B cell (primary cell): Measurements from ENCODE around the gene IGSF22. TPM values are rescaled to one million over a fixed set of nuclear protein-coding genes. Genes with fewer than 3 reads are reported as not detected.
A peak's percentile ranks its signal among the peaks of the same experiment; 100 is the strongest.

Source experiments
- ATAC-seq: fragments of 200-7000 bp; cut with Tn5 transposase; one replicate; pipeline ENCODE4 v1.10.0; 2021; ENCODE audit warnings: low read depth, mild to moderate bottlenecking, moderate number of reproducible peaks, moderate library complexity
- CTCF ChIA-PET: fragments of 350-600 bp; sonication (Branson Sonifier 250); formaldehyde crosslinking; loops from one replicate; lab custom pipeline; 2021; ENCODE audit warnings: antibody characterized with exemption, inconsistent platforms; lab: Charles Lee
- POLR2A ChIA-PET: fragments of 350-600 bp; sonication (Branson Sonifier 250); formaldehyde crosslinking; loops from one replicate; lab custom pipeline; 2021; ENCODE audit warnings: antibody characterized with exemption; lab: Charles Lee
- DNase-seq: peaks from one replicate; pipeline ENCODE4 v3.0.0; 2013
- H2AFZ ChIP-seq: 2 replicates; pipeline ENCODE4 v1.6.1; 2012; ENCODE audit warnings: mild to moderate bottlenecking, low read depth, low read length; ENCODE audit not compliant: insufficient read depth, poor library complexity, severe bottlenecking
- H3K27ac ChIP-seq, 2 donors: 1 replicate in 1 of 2; 2 replicates in 1 of 2; pipeline ENCODE4 v1.5.1; 2012 to 2013; ENCODE audit warnings: low read length in 2 of 2, mild to moderate bottlenecking in 2 of 2, moderate library complexity in 1 of 2
- H3K27me3 ChIP-seq, 4 experiments: fragments of 200-600 bp in 1 of 4; sonication (generic) in 1 of 4; replicated peaks in 1 of 4; 1 replicate in 2 of 4; 2 replicates in 2 of 4; pipeline versions ENCODE4 v1.6.1 to v1.7.0; 2013 to 2016; ENCODE audit warnings: low read length in 3 of 4, mild to moderate bottlenecking in 2 of 4, mixed read lengths in 1 of 4, moderate library complexity in 1 of 4; ENCODE audit not compliant: insufficient read depth in 4 of 4, control insufficient read depth in 3 of 4; ENCODE audit errors: control extremely low read depth in 1 of 4
- H3K36me3 ChIP-seq, 2 experiments: replicated peaks in 1 of 2; 1 replicate in 1 of 2; 2 replicates in 1 of 2; pipeline versions ENCODE4 v1.6.1 to v1.7.1; 2013; ENCODE audit warnings: low read length in 1 of 2; ENCODE audit not compliant: insufficient read depth in 2 of 2, control insufficient read depth in 1 of 2; ENCODE audit errors: control extremely low read depth in 1 of 2, extremely low read depth in 1 of 2
- H3K4me1 ChIP-seq, 2 donors: fragments of 200-600 bp in 1 of 2; sonication (generic) in 1 of 2; 1 replicate in 1 of 2; 2 replicates in 1 of 2; pipeline versions ENCODE4 v1.5.1 to v1.6.1; 2013 to 2017; ENCODE audit warnings: low read length in 2 of 2; ENCODE audit not compliant: control insufficient read depth in 2 of 2, insufficient read depth in 2 of 2
- H3K4me2 ChIP-seq: replicated peaks from 2 replicates; pipeline ENCODE3; 2012; ENCODE audit warnings: mild to moderate bottlenecking, low read depth, low read length; ENCODE audit not compliant: poor library complexity, severe bottlenecking
- H3K4me3 ChIP-seq, 5 experiments: fragments of 200-600 bp in 1 of 5; sonication (generic) in 1 of 5; 1 replicate in 3 of 5; 2 replicates in 2 of 5; pipeline versions ENCODE4 v1.5.1 to v1.7.0; 2011 to 2016; ENCODE audit warnings: low read length in 4 of 5, mild to moderate bottlenecking in 4 of 5, low read depth in 2 of 5, control low read depth in 1 of 5, moderate library complexity in 1 of 5; ENCODE audit not compliant: insufficient read depth in 1 of 5; ENCODE audit errors: control extremely low read depth in 1 of 5, extremely low read depth in 1 of 5
- H3K79me2 ChIP-seq: fragments of 200-600 bp; sonication (generic); one replicate; pipeline ENCODE4 v1.6.0; 2016; ENCODE audit warnings: low read length; ENCODE audit not compliant: control insufficient read depth, insufficient read depth
- H3K9ac ChIP-seq: fragments of 200-600 bp; sonication (generic); 2 replicates; pipeline ENCODE4 v1.6.1; 2017; ENCODE audit warnings: mild to moderate bottlenecking, low read length, moderate library complexity
- H3K9me3 ChIP-seq, 3 donors: one replicate each; pipeline versions ENCODE4 v1.6.1 to v1.7.1; 2013; ENCODE audit warnings: low read length in 2 of 3; ENCODE audit not compliant: control insufficient read depth in 2 of 3, insufficient read depth in 1 of 3; ENCODE audit errors: control extremely low read depth in 1 of 3
- H4K20me1 ChIP-seq: 2 replicates; pipeline ENCODE4 v1.6.0; 2012; ENCODE audit warnings: mild to moderate bottlenecking, low read length; ENCODE audit not compliant: insufficient read depth, control insufficient read depth, poor library complexity, severe bottlenecking
- H3K27ac Mint-ChIP-seq: one replicate; pipeline ENCODE4 v1.8.0; 2021; ENCODE audit warnings: mixed read lengths
- H3K27me3 Mint-ChIP-seq: one replicate; pipeline ENCODE4 v1.8.0; 2021; ENCODE audit warnings: mixed read lengths
- H3K4me1 Mint-ChIP-seq: one replicate; pipeline ENCODE4 v1.8.0; 2021; ENCODE audit warnings: mixed read lengths
- H3K4me3 Mint-ChIP-seq: one replicate; pipeline ENCODE4 v1.8.0; 2021; ENCODE audit warnings: mixed read lengths
- H3K9me3 Mint-ChIP-seq: one replicate; pipeline ENCODE4 v1.8.0; 2022; ENCODE audit warnings: mixed read lengths; ENCODE audit not compliant: insufficient read depth
- CTCF ChIP-seq: fragments of 200-600 bp; IDR thresholded peaks from one replicate; pipeline ENCODE4 v1.8.0; 2022; ENCODE audit warnings: antibody characterized with exemption, mild to moderate bottlenecking
- EZH2 ChIP-seq: IDR thresholded peaks from 2 replicates; pipeline ENCODE4 v1.6.1; 2012; ENCODE audit warnings: borderline replicate concordance, low read depth, mild to moderate bottlenecking, moderate library complexity, low read length; ENCODE audit not compliant: insufficient read depth, poor library complexity, severe bottlenecking
- WGBS: methylation state at CpG from one replicate; pipeline ENCODE4 v1.1.5; 2013; ENCODE audit warnings: missing lambda C conversion rate; ENCODE audit not compliant: insufficient coverage; 5-methylcytosine and 5-hydroxymethylcytosine counted together
- intact Hi-C: fragments of 100-400 bp; cut with micrococcal nuclease; formaldehyde crosslinking; loops from one replicate; pipeline ENCODE4 v1.10.0; 2022
- polyA plus RNA-seq: library from polyadenylated mRNA; depleted of rRNA; stranded (reverse); fragments of >200 nt; gene quantifications from 2 replicates; pipeline ENCODE4 v1.2.3, GENCODE V29; 2012
- total RNA-seq, 2 donors: library from RNA; stranded (reverse); fragments of 120-200 nt in 1 of 2; gene quantifications; 1 replicate in 1 of 2; 2 replicates in 1 of 2; pipeline versions ENCODE4 v1.2.3 to v1.2.4, GENCODE V29; 2013 to 2022

IGSF22 gene
- total and polyA plus RNA-seq, 2 donors (not counting 1 experiment from before 2014, with no cell fraction given) = 0.91 to 2.6 TPM

- Histone ChIP-seq H3K79me2 (no peaks in the 10 kb centered on the region), H3K9ac (no peak overlapping the region), H3K4me2 (no peak overlapping the region), H3K27ac (no peak overlapping the region), H3K36me3 (no peaks in the 10 kb centered on the region), H3K4me1 (peaks cover 9 to 11% of the 10 kb centered on the region in 2 donors), H3K4me3 (no peak overlapping the region), H3K9me3 (no peaks in the 10 kb centered on the region), H2AFZ (no peak overlapping the region), H3K27me3 (peaks cover 0 to under 1% (median 0%) of the 10 kb centered on the region in 4 experiments), H4K20me1 (no peaks in the 10 kb centered on the region)
- ChIA-PET POLR2A (no interaction called here), CTCF (interaction anchor here (1.7 to 7.8 kb wide), 3 partner anchors 11 to 617 kb away, joined by 6 to 92 read pairs (median 59); no protein-coding TSS in a partner anchor)
- Mint-ChIP-seq H3K27ac (no peak overlapping the region), H3K4me3 (no peak overlapping the region), H3K4me1 (peaks cover 10% of the 10 kb centered on the region), H3K9me3 (no peaks in the 10 kb centered on the region), H3K27me3 (peaks cover 9% of the 10 kb centered on the region)
- TF ChIP-seq CTCF = no peak
- no peak for TF ChIP-seq EZH2
- no peak for DNase-seq
- ATAC-seq = no peak
- WGBS = 91% methylated on average over 13 of the region's 16 CpGs
- intact Hi-C loops = loop anchor here (5.0 kb wide), 1 partner anchor 491 kb away; no protein-coding TSS in a partner anchor
These were observed 7.2 kb upstream of the IGSF22 start for GRCh38 chr11:18733202-18733601.

GRCh38 chr11:18731949-18732821 is 6.2 kb upstream of the IGSF22 start:
- Histone ChIP-seq H3K4me1 (peaks cover 12 to 17% of the 10 kb centered on the region in 2 donors), H3K9me3 (no peaks in the 10 kb centered on the region), H3K4me2 (peak overlapping the region; percentile 48), H3K27ac (peak overlapping the region in 1 of 2 donors; percentile 21), H3K27me3 (peaks cover 0 to 3% (median 0%) of the 10 kb centered on the region in 4 experiments), H2AFZ (peak overlapping the region; percentile 46), H4K20me1 (no peaks in the 10 kb centered on the region), H3K4me3 (no peak overlapping the region), H3K79me2 (no peaks in the 10 kb centered on the region), H3K36me3 (no peaks in the 10 kb centered on the region), H3K9ac (no peak overlapping the region)
- Mint-ChIP-seq H3K27me3 (peaks cover 9% of the 10 kb centered on the region), H3K27ac (no peak overlapping the region), H3K4me1 (peaks cover 15% of the 10 kb centered on the region), H3K4me3 (no peak overlapping the region), H3K9me3 (no peaks in the 10 kb centered on the region)
- intact Hi-C loops = loop anchor here (1.0 to 5.0 kb wide), 3 partner anchors 11 to 617 kb away; no protein-coding TSS in a partner anchor
- ChIA-PET CTCF (interaction anchor here (0.8 to 7.8 kb wide), 21 partner anchors 9 to 631 kb away, joined by 3 to 92 read pairs (median 5); partner anchors contain the start of gene TMEM86A), POLR2A (no interaction called here)
- DNase-seq (peak; percentile 79), ATAC-seq (peak; percentile 78)
- TF ChIP-seq EZH2 (no peak), CTCF (peak; percentile 97)
- 95% methylated on average over 9 of the region's 11 CpGs for WGBS
